GM19239 (cell line): Measurements from ENCODE around the gene SPATA20.
A peak's percentile ranks its signal among the peaks of the same experiment; 100 is the strongest.

Experiments
- DNase-seq: peaks from one replicate; pipeline ENCODE4 v3.0.0; 2011; ENCODE audit warnings: low spot score; ENCODE audit not compliant: insufficient read length
- FAIRE-seq: peaks from 2 replicates; lab custom pipeline; 2011; peaks lifted over from hg19 to GRCh38; lab: Jason Lieb, UNC

SPATA20 gene

GRCh38 chr17:50538549-50539410 is 8.2 kb upstream of the SPATA20 start:
- FAIRE-seq (no peak), DNase-seq (no peak)

- FAIRE-seq, result peak; percentile 23
These were observed 7.0 kb upstream of the SPATA20 start for GRCh38 chr17:50539762-50540559.

GRCh38 chr17:50540560-50541401 is 6.2 kb upstream of the SPATA20 start:
- no peak for FAIRE-seq
- no peak for DNase-seq

More at GRCh38 chr17:50539762-50540559, 7.0 kb upstream of the SPATA20 start:
- no peak for DNase-seq

GRCh38 chr17:50541402-50541715 is 5.6 kb upstream of the SPATA20 start:
- DNase-seq (no peak), FAIRE-seq (peak; percentile 40)

- peak; percentile 92 for DNase-seq
- FAIRE-seq, result peak; percentile 82
These were observed 5.0 kb upstream of the SPATA20 start for GRCh38 chr17:50541716-50542688.

GRCh38 chr17:50542795-50543774 is 3.9 kb upstream of the SPATA20 start:
- DNase-seq (no peak), FAIRE-seq (no peak)

- no peak for DNase-seq
- FAIRE-seq, result no peak
These were observed 2.5 kb upstream of the SPATA20 start for GRCh38 chr17:50544516-50544915.

- DNase-seq (no peak), FAIRE-seq (no peak)
These were observed 1.7 kb upstream of the SPATA20 start for GRCh38 chr17:50545311-50545710.

GRCh38 chr17:50546701-50547034 is 306 bp upstream of the SPATA20 start:
- DNase-seq, result no peak
- peak; percentile 74 for FAIRE-seq

GRCh38 chr17:50547736-50548083 is 736 bp downstream of the SPATA20 start:
- DNase-seq, result no peak
- FAIRE-seq, result peak; percentile 11

GRCh38 chr17:50548831-50549230 is 1.9 kb downstream of the SPATA20 start:
- no peak for DNase-seq
- no peak for FAIRE-seq

- FAIRE-seq (no peak), DNase-seq (no peak)
These were observed 2.4 kb downstream of the SPATA20 start for GRCh38 chr17:50549256-50549941.

GRCh38 chr17:50549969-50550368 is 3.0 kb downstream of the SPATA20 start:
- FAIRE-seq (no peak), DNase-seq (no peak)

GRCh38 chr17:50550661-50551432 is 3.9 kb downstream of the SPATA20 start:
- DNase-seq (no peak), FAIRE-seq (no peak)

GRCh38 chr17:50551433-50551815 is 4.5 kb downstream of the SPATA20 start:
- no peak for DNase-seq
- FAIRE-seq, result no peak

GRCh38 chr17:50551884-50552283 is 4.9 kb downstream of the SPATA20 start:
- FAIRE-seq, result no peak
- no peak for DNase-seq

- DNase-seq (no peak), FAIRE-seq (no peak)
These were observed 7.2 kb downstream of the SPATA20 start for GRCh38 chr17:50554201-50554600.
